Fibroblast of pulmonary artery (primary cell): Measurements from ENCODE around the gene AKT1S1.
A peak's percentile ranks its signal among the peaks of the same experiment; 100 is the strongest.

Experiments used
- DNase-seq: peaks from one replicate; pipeline ENCODE4 v3.0.0-alpha.2; 2010; ENCODE audit warnings: low read depth
- H3K4me3 ChIP-seq: replicated peaks from 2 replicates; pipeline ENCODE4 v1.5.1; 2011; ENCODE audit warnings: low read depth, mild to moderate bottlenecking, control low read depth, low read length, moderate library complexity
- TF ChIP-seq, protein P1 (sequence below): IDR thresholded peaks from 2 replicates; pipeline ENCODE4 v1.5.1; 2011; ENCODE audit warnings: mild to moderate bottlenecking, control low read depth, low read length, inconsistent platforms; ENCODE audit errors: missing control alignments

Gene AKT1S1

GRCh38 chr19:49854378-49855263 is 22.5 kb downstream of the AKT1S1 start:
- TF ChIP-seq, protein P1, sequence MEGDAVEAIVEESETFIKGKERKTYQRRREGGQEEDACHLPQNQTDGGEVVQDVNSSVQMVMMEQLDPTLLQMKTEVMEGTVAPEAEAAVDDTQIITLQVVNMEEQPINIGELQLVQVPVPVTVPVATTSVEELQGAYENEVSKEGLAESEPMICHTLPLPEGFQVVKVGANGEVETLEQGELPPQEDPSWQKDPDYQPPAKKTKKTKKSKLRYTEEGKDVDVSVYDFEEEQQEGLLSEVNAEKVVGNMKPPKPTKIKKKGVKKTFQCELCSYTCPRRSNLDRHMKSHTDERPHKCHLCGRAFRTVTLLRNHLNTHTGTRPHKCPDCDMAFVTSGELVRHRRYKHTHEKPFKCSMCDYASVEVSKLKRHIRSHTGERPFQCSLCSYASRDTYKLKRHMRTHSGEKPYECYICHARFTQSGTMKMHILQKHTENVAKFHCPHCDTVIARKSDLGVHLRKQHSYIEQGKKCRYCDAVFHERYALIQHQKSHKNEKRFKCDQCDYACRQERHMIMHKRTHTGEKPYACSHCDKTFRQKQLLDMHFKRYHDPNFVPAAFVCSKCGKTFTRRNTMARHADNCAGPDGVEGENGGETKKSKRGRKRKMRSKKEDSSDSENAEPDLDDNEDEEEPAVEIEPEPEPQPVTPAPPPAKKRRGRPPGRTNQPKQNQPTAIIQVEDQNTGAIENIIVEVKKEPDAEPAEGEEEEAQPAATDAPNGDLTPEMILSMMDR = no peak
- no peak overlapping the region for H3K4me3 ChIP-seq
- no peak for DNase-seq

- H3K4me3 ChIP-seq = no peak overlapping the region
- TF ChIP-seq, protein P1 = no peak
- DNase-seq = no peak
These were observed 23.2 kb downstream of the AKT1S1 start for GRCh38 chr19:49853852-49854377.

- DNase-seq = no peak
These were observed 24.5 kb downstream of the AKT1S1 start for GRCh38 chr19:49852631-49853126.

GRCh38 chr19:49851456-49852259 is 25.5 kb downstream of the AKT1S1 start:
- TF ChIP-seq, protein P1 = no peak
- peak overlapping the region; percentile 63 for H3K4me3 ChIP-seq
- no peak for DNase-seq

More at GRCh38 chr19:49852631-49853126, 24.5 kb downstream of the AKT1S1 start:
- TF ChIP-seq, protein P1 = no peak
- peak overlapping the region; percentile 63 for H3K4me3 ChIP-seq

DNA sequence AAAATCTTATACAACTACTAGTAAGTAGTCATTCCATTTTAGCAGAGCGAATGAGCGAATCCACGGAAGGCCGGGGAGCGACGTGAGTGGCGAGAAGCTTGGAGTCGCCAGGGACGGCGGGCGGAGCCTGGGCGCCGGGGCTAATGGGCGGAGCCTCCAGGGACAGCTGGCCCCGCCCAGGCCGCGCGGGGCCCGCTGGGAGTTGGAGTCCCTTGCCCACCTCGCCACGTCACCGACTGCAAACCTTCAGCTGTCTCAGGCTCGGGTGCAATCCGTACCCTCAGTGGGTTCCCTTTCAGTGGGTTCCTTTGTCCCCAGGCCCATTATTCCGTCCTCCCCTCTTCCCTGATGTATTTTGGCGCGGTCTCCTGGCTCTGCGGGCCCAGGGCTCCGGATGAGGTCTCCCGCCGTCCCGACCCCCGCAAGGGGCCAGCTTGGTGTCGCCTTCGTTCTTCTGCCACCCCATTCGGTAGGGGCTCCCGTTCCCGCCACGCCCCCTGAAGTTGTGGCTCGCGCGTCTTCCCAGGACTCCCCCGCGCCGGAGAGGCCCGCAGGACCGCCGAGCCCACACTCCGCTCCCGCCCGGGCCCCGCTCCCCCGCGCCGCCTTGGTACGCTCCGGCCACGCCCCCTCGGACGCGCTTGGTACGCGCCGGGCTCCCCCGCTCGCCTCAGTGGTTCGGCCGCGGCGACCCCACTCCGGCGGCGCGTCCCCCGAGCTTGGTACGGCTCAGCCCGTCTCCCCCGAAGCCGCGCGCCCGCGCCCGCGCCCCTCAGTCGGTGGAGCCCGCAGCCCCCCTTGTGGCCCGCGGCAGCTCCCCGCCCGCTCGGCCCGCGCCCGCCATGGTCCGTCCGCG is 26.4 kb downstream of the AKT1S1 start, which contains the start of gene PTOV1:
Gene PTOV1 (plus strand): TSS at position 673 of the 856 bp plus-strand sequence.
- peak; percentile 94 for DNase-seq
- TF ChIP-seq, protein P1 = no peak
- peak within 1 kb of the TSS; percentile 63 for H3K4me3 ChIP-seq

GRCh38 chr19:49850221-49850486 is 27.0 kb downstream of the AKT1S1 start:
- H3K4me3 ChIP-seq = peak overlapping the region; percentile 63
- TF ChIP-seq, protein P1 = no peak
- DNase-seq = no peak
